Measurements from ENCODE around the gene PTMS. TPM values are rescaled to one million over a fixed set of nuclear protein-coding genes. Genes with fewer than 3 reads are reported as not detected.

The PTMS gene
- total and polyA plus RNA-seq, 9 of the 15 experiments (the other 6 are each of a cell fraction or from before 2014, with no cell fraction given): 5.1 to 287 (median 78.5) TPM

- no peak; the same call in 1 of the 2 replicates for TF ChIP-seq REST (IDR thresholded peaks at IDR 0.05; ENCODE audit: borderline replicate concordance)
- no peak for TF ChIP-seq REST (CRISPR knock-in tag; IDR thresholded peaks at IDR 0.05; ENCODE audit: low read depth)
- TF ChIP-seq, protein P1, sequence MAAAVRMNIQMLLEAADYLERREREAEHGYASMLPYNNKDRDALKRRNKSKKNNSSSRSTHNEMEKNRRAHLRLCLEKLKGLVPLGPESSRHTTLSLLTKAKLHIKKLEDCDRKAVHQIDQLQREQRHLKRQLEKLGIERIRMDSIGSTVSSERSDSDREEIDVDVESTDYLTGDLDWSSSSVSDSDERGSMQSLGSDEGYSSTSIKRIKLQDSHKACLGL (CRISPR knock-in tag; IDR thresholded peaks at IDR 0.05; ENCODE audit: borderline replicate concordance, poor library complexity, severe bottlenecking): no peak
- TF ChIP-seq RBM34 (IDR thresholded peaks at IDR 0.05; ENCODE audit: borderline replicate concordance, insufficient read depth, low read length): no peak
- peak; percentile 86; the same call in 1 of the 2 replicates for TF ChIP-seq MTA1 (IDR thresholded peaks at IDR 0.05; ENCODE audit: borderline replicate concordance)
- peak; percentile 73 for TF ChIP-seq TOE1 (IDR thresholded peaks at IDR 0.05; ENCODE audit: borderline replicate concordance)
- TF ChIP-seq TOE1 (CRISPR knock-in tag; IDR thresholded peaks at IDR 0.05; ENCODE audit: borderline replicate concordance, low read depth): no peak
- peak; percentile 68 for TF ChIP-seq CTBP1 (IDR thresholded peaks at IDR 0.05; ENCODE audit: borderline replicate concordance)
- TF ChIP-seq ZNF764 (CRISPR knock-in tag; IDR thresholded peaks at IDR 0.05; ENCODE audit: low read depth): no peak
- TF ChIP-seq RCOR1 (IDR thresholded peaks at IDR 0.05; ENCODE audit: borderline replicate concordance in 1 of 2, low read depth in 2 of 2, low read length in 2 of 2): peak; percentile 56 to 79; a peak in 2 of 4 replicates
- peak; percentile 42; the same call in 1 of the 2 replicates for TF ChIP-seq MYBL2 (IDR thresholded peaks at IDR 0.05; ENCODE audit: low read depth)
- no peak for TF ChIP-seq MYBL2 (CRISPR knock-in tag; IDR thresholded peaks at IDR 0.05; ENCODE audit: borderline replicate concordance)
- TF ChIP-seq NRF1 (conservative IDR thresholded peaks at IDR 0.05 in 1 of 2, IDR thresholded peaks at IDR 0.05 in 1 of 2): no peak
- TF ChIP-seq SP1 (CRISPR knock-in tag; IDR thresholded peaks at IDR 0.05): peak; percentile 37
- TF ChIP-seq ARNT (IDR thresholded peaks at IDR 0.05): peak; percentile 87 to 92; a peak in 3 of 4 replicates
- TF ChIP-seq, protein P2, sequence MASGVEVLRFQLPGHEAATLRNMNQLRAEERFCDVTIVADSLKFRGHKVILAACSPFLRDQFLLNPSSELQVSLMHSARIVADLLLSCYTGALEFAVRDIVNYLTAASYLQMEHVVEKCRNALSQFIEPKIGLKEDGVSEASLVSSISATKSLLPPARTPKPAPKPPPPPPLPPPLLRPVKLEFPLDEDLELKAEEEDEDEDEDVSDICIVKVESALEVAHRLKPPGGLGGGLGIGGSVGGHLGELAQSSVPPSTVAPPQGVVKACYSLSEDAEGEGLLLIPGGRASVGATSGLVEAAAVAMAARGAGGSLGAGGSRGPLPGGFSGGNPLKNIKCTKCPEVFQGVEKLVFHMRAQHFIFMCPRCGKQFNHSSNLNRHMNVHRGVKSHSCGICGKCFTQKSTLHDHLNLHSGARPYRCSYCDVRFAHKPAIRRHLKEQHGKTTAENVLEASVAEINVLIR (CRISPR knock-in tag; IDR thresholded peaks at IDR 0.05): no peak
- no peak for TF ChIP-seq ZNF668 (CRISPR knock-in tag; IDR thresholded peaks at IDR 0.05)
- TF ChIP-seq OTX1 (CRISPR knock-in tag; IDR thresholded peaks at IDR 0.05): 0 out of 2 replicates have a peak, but pooled peaks have one; percentile 61
These were observed 1.0 kb upstream of the PTMS start (continued) for GRCh38 chr12:6765048-6765633.

Data from K562 (cell line).